GM12892 (cell line): ENCODE results near the gene C1R.
"Not testable (repeated sequence)": the region's sequence is repeated elsewhere in the genome, so short reads cannot be mapped to it uniquely, and the experiment has no call there.

Experiments used
- DNase-seq: peaks from one replicate; pipeline ENCODE4 v3.0.0; 2011; ENCODE audit not compliant: insufficient read length
- FAIRE-seq: peaks from 2 replicates; lab custom pipeline; 2011; peaks lifted over from hg19 to GRCh38; lab: Jason Lieb, UNC
- POLR2A ChIP-seq: IDR thresholded peaks from 2 replicates; pipeline ENCODE4 v1.6.1; 2011; ENCODE audit warnings: low read depth, low read length, control low read depth
- POLR2AphosphoS5 ChIP-seq: IDR thresholded peaks from 2 replicates; pipeline ENCODE4 v1.6.1; 2011; ENCODE audit warnings: low read depth, low read length, control low read depth
- TAF1 ChIP-seq: IDR thresholded peaks from 2 replicates; pipeline ENCODE4 v1.6.1; 2011; ENCODE audit warnings: low read depth, mild to moderate bottlenecking, control low read depth, low read length, borderline replicate concordance

The C1R gene

DNA sequence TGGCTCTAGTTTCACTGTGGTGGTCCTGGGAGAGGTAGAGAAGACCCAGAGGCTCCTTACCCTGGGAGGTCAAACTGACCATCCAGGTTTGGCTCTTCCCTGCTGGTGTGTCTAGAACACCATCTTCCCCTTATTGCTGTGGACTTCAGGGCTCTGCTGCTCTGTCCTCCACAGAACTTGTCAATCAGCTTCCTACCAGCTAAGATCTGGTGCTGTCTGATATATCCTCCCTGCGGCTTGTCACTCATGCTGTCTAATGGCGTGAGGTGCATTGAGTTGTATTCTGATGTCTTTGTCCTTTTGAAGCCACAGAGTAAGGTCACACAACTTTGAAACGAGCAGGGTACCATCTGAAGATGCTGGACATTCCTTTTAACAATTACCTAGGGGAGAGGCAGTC is 24.0 kb upstream of the C1R start:
- FAIRE-seq (no peak), DNase-seq (no peak)
- TF ChIP-seq POLR2AphosphoS5 (no peak), POLR2A (no peak), TAF1 (no peak)

GRCh38 chr12:7114851-7115250 is 22.6 kb upstream of the C1R start:
- TF ChIP-seq POLR2AphosphoS5 (no peak), TAF1 (no peak), POLR2A (no peak)
- DNase-seq (no peak), FAIRE-seq (no peak)

GRCh38 chr12:7114008-7114407 is 21.8 kb upstream of the C1R start:
- FAIRE-seq (no peak), DNase-seq (no peak)
- no peak for TF ChIP-seq POLR2AphosphoS5
- no peak for TF ChIP-seq POLR2A
- no peak for TF ChIP-seq TAF1

DNA sequence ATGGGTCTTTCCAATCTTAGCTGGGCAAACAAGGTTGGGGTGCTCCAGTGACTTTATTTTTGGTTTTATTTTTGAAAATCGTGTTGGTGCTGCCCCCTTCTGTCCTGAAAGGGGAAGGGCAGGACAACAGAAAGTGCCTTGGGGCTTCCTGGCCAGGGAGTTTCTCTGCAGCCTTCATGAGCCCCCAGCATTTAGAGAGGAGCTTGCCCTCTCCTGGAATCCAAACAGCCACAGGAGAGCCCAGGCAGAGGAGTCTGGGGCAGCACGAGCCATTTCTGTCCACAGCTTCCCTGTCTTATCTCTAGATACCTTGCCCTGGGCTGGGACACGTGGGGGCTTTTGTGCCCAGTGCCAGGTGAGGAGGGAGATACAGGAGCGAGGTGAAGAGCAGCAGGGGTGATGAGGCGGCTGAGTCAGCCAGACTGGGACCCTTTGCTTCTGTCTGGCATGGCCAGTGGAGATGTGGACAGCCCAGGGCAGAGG is 21.2 kb upstream of the C1R start:
- FAIRE-seq (peak; percentile 85), DNase-seq (no peak)
- no peak for TF ChIP-seq POLR2A
- TF ChIP-seq TAF1: no peak
- TF ChIP-seq POLR2AphosphoS5: no peak

- no peak for DNase-seq
- TF ChIP-seq POLR2AphosphoS5: no peak
- TF ChIP-seq TAF1: no peak
- no peak for TF ChIP-seq POLR2A
- FAIRE-seq: no peak
Observed at GRCh38 chr12:7112041-7112440, 19.8 kb upstream of the C1R start.

DNA sequence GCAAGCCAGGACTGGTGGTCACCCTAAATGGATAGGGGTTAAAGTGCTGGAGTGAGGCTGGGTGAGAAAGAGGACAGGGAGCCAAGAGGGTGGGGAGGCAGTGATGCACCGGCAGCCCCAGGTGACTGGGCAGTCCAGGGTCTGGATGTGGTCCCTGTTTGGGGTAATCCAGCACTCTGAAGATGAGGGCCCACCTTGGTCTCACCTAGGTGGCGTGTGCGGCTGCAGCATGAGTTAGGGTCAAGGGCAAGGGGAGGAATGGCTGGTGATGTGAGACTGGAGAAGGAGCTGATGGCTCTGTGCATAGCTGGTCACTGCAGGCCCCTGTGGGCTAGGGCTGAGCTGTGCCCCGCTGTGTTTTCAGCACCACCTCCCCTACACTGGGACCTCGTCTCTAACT is 18.4 kb upstream of the C1R start:
- TF ChIP-seq TAF1 (no peak), POLR2A (no peak), POLR2AphosphoS5 (no peak)
- FAIRE-seq (no peak), DNase-seq (no peak)

DNA sequence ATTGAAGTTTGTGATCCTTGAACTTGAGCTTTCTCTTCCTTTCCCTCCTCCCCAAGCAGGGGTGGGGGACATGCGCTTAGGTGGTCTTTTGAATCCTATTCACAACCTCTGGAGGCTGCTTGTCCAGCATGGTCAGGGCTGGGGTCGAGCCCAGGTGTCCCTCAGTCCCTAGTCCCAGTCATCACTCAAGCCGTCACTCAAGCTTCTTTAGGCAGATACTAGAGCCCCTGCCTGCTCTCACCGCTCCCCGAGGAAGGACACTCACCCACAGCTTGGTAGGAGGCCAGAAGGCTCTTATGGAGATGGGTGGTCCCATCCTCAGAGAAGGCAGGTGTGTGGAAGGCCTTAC is 17.3 kb upstream of the C1R start:
- TF ChIP-seq POLR2AphosphoS5 (no peak), POLR2A (no peak), TAF1 (no peak)
- DNase-seq (no peak), FAIRE-seq (no peak)

GRCh38 chr12:7108796-7109571 is 16.7 kb upstream of the C1R start, which contains the start of gene C1RL:
TSS of gene C1RL (minus strand) at chr12:7109214. CDS start at chr12:7109180, 34 bp downstream.
- no peak for TF ChIP-seq POLR2AphosphoS5
- TF ChIP-seq POLR2A: no peak; the same call in 1 of the 2 replicates
- TF ChIP-seq TAF1: no peak
- DNase-seq (no peak), FAIRE-seq (peak; percentile 92)

DNA sequence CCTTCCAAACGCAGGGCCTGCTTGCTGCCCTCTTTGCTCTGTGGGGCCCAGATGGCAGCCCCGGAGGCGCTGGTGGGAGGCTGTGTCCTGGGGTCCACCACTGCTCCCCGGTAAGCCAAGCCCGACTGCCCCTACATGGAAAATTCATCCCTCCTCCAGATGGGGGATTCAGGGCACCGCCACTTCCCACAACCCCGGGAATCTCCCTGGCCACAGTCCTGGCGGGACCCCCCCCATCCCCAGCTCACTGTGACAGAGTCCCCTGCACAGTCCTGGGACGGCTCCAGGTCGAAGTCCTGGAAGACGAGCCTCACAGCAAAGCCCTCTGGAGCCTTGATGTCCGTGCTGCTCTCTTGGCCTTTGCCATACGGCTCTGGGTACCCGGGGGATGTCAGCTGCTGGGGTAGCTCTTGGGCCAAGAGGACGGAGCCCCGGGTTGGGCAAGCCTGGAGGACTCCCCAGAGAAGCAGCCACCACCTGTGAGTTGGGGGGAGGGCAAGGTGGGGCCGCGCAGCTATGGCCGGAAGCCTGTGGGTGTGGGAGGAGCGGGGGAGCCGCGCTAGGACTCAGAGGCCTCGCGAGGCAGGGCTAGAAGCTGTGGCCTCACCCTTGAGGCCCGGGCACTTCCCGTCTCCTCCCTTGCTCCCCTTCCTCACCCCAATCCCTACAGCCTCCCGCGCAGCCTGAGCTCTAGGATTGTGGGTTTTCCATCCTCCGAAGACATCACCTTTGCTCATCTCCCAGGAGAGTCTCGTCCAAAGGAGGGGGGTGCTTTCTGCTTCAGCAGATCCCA is 16.0 kb upstream of the C1R start:
- FAIRE-seq (peak; percentile 93), DNase-seq (peak; percentile 88)
- TF ChIP-seq POLR2AphosphoS5 (peak; percentile 97), TAF1 (peak; percentile 81), POLR2A (peak; percentile 98)

DNA sequence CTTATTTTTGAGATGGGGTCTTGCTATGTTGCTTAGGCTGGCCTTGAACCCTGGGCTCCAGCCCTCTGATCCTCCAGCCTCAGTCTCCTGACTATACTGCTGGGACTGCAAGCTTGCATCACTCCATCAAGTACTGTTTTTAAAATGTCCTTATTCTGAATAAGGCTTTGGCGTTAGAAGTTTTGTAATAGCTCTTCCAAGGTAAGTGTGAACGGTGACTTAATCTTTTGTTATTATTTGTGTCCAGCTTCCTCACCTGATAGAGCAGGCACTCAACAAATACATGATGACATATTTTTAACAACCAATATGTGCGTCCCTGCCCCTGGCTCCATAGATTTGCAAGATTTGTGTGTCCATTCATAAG is 15.4 kb upstream of the C1R start:
- TF ChIP-seq TAF1: no peak
- no peak for TF ChIP-seq POLR2A
- no peak for TF ChIP-seq POLR2AphosphoS5
- FAIRE-seq: no peak
- DNase-seq: no peak

DNA sequence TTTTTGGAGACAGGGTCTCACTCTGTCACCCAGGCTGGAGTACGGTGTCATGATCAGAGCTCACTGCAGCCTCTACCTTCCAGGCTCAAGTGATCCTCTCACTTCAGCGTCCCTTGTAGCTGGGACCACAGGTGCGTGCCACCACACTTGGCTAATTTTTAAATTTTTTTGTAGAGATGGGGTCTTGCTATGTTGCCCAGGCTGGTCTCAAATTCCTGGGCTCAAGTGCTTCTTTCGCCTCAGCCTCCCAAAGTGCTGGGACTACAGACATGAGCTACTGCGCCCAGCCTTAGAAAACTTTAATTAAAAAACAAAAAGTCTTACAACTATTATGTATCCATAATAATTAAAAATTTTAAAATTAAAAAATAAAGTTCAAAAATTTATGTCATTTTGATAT is 14.9 kb upstream of the C1R start:
- not testable (repeated sequence) for DNase-seq, FAIRE-seq

GRCh38 chr12:7106082-7106481 is 13.8 kb upstream of the C1R start:
- TF ChIP-seq TAF1: no peak
- TF ChIP-seq POLR2A: no peak
- no peak for TF ChIP-seq POLR2AphosphoS5

More at GRCh38 chr12:7106082-7106481, 13.8 kb upstream of the C1R start:
- DNase-seq (no peak), FAIRE-seq (no peak)
